Endothelial cell of umbilical vein (primary cell): ENCODE results near the gene RPS17. TPM values are rescaled to one million over a fixed set of nuclear protein-coding genes. Genes with fewer than 3 reads are reported as not detected.
"Not testable (repeated sequence)": the region's sequence is repeated elsewhere in the genome, so short reads cannot be mapped to it uniquely, and the experiment has no call there.

Experiments used
- BruUV-seq: library from RNA; stranded (reverse); fragments of 400-500 nt; replicated peaks from 2 replicates; lab custom pipeline; 2021; lab: Mats Ljungman, UMichigan
- CTCF ChIA-PET: fragments of 300-600, 350-600 bp; sonication (Branson Sonifier 250); formaldehyde crosslinking; loops from one replicate; lab custom pipeline; 2021; ENCODE audit warnings: antibody characterized with exemption, inconsistent platforms; lab: Charles Lee
- POLR2A ChIA-PET: fragments of 300-600, 350-600 bp; sonication (Branson Sonifier 250); formaldehyde crosslinking; loops from one replicate; lab custom pipeline; 2021; ENCODE audit warnings: antibody characterized with exemption, inconsistent platforms; lab: Charles Lee
- DNase-seq: peaks from one replicate; pipeline ENCODE4 v3.0.0-alpha.2; 2011; ENCODE audit warnings: low read depth, low spot score
- FAIRE-seq: peaks from 2 replicates; lab custom pipeline; 2011; peaks lifted over from hg19 to GRCh38; lab: Jason Lieb, UNC
- H2AFZ ChIP-seq: 2 replicates; pipeline ENCODE4 v1.6.0; 2012; ENCODE audit warnings: low read depth, low read length, control low read depth, inconsistent platforms
- H3K27ac ChIP-seq: 2 replicates; pipeline ENCODE4 v1.5.1; 2011; ENCODE audit warnings: low read depth, mild to moderate bottlenecking, control low read depth, low read length, moderate library complexity; ENCODE audit not compliant: insufficient read depth
- H3K27me3 ChIP-seq, 2 experiments: 2 replicates each; pipeline versions ENCODE4 v1.6.0 to v1.6.1; 2011; ENCODE audit warnings: low read length in 2 of 2, mixed read lengths in 1 of 2; ENCODE audit not compliant: control insufficient read depth in 2 of 2, insufficient read depth in 2 of 2
- H3K36me3 ChIP-seq, 2 experiments: 2 replicates in 1 of 2; 3 replicates in 1 of 2; pipeline ENCODE4 v1.5.1; 2011; ENCODE audit warnings: low read length in 2 of 2, mild to moderate bottlenecking in 1 of 2, moderate library complexity in 1 of 2; ENCODE audit not compliant: control insufficient read depth in 2 of 2, insufficient read depth in 2 of 2; ENCODE audit errors: extremely low read depth in 1 of 2
- H3K4me1 ChIP-seq: 3 replicates; pipeline ENCODE4 v1.5.1; 2011; ENCODE audit warnings: mild to moderate bottlenecking, low read length; ENCODE audit not compliant: control insufficient read depth, insufficient read depth; ENCODE audit errors: extremely low read depth
- H3K4me2 ChIP-seq: 2 replicates; pipeline ENCODE4 v1.6.1; 2011; ENCODE audit warnings: low read length, control low read depth, mixed read lengths; ENCODE audit not compliant: insufficient read depth
- H3K4me3 ChIP-seq, 3 experiments: fragments of 200-600 bp in 1 of 3; sonication (generic), shearing (Covaris generic) in 1 of 3; replicated peaks in 1 of 3; 2 replicates each; pipeline ENCODE4 v1.5.1; 2011 to 2016; ENCODE audit warnings: control low read depth in 3 of 3, low read length in 3 of 3, mild to moderate bottlenecking in 2 of 3, inconsistent platforms in 1 of 3, low read depth in 1 of 3, moderate library complexity in 1 of 3; ENCODE audit not compliant: insufficient read depth in 1 of 3
- H3K79me2 ChIP-seq: 2 replicates; pipeline ENCODE4 v1.6.0; 2012; ENCODE audit warnings: low read length, inconsistent platforms; ENCODE audit not compliant: control insufficient read depth, insufficient read depth
- H3K9ac ChIP-seq: replicated peaks from 2 replicates; pipeline ENCODE3; 2011; ENCODE audit warnings: low read length, control low read depth; ENCODE audit not compliant: insufficient read depth; ENCODE audit errors: extremely low read depth
- H3K9me1 ChIP-seq: replicated peaks from 3 replicates; pipeline ENCODE4 v1.6.0; 2011; ENCODE audit warnings: mild to moderate bottlenecking, low read length; ENCODE audit not compliant: control insufficient read depth, insufficient read depth; ENCODE audit errors: extremely low read depth
- H3K9me3 ChIP-seq: replicated peaks from 2 replicates; pipeline ENCODE4 v1.5.1; 2012; ENCODE audit warnings: low read length, inconsistent platforms; ENCODE audit not compliant: control insufficient read depth, insufficient read depth
- H4K20me1 ChIP-seq: replicated peaks from 2 replicates; pipeline ENCODE3; 2011; ENCODE audit warnings: mild to moderate bottlenecking, low read length; ENCODE audit not compliant: control insufficient read depth, insufficient read depth; ENCODE audit errors: extremely low read depth
- dilution Hi-C: fragments of 300-500 bp; cut with MboI; formaldehyde crosslinking; loops from one replicate; pipeline ENCODE4 v1.15.0; 2019; ENCODE audit warnings: low sequenced_read_pairs; ENCODE audit not compliant: extremely low pct_ligation_motif_present
- intact Hi-C: fragments of 100-400 bp; cut with micrococcal nuclease; formaldehyde crosslinking; loops from one replicate; pipeline ENCODE4 v1.10.0; 2022
- polyA plus RNA-seq, 4 experiments: library from polyadenylated mRNA; depleted of rRNA in 3 of 4; stranded (reverse) in 3 of 4; unstranded in 1 of 4; fragments of >200 nt; gene quantifications; 2 replicates each; pipeline versions ENCODE4 v1.2.1 to v1.2.3, GENCODE V29; 2011 to 2012; ENCODE audit warnings: missing spikeins in 1 of 4
- total RNA-seq: library from RNA; stranded (reverse); gene quantifications from 2 replicates; pipeline ENCODE4 v1.2.3, GENCODE V29; 2021

RPS17 gene
- total and polyA plus RNA-seq, 2 donors (not counting 3 experiments of a cell fraction or from before 2014, with no cell fraction given) = 1,690 to 4,382 TPM

- H3K4me1 ChIP-seq, H3K27me3 ChIP-seq, POLR2A ChIA-PET, H4K20me1 ChIP-seq, H3K4me2 ChIP-seq, H3K36me3 ChIP-seq, BruUV-seq, H3K9me3 ChIP-seq, H3K4me3 ChIP-seq, intact Hi-C loops, H2AFZ ChIP-seq, DNase-seq, FAIRE-seq, CTCF ChIA-PET, H3K9ac ChIP-seq, H3K9me1 ChIP-seq, H3K79me2 ChIP-seq, dilution Hi-C loops, H3K27ac ChIP-seq: not testable (repeated sequence)
Measured at GRCh38 chr15:82504074-82504473, 36.2 kb downstream of the RPS17 start.

- dilution Hi-C loops, H3K4me1 ChIP-seq, BruUV-seq, H3K9ac ChIP-seq, H3K36me3 ChIP-seq, H3K27ac ChIP-seq, H3K9me1 ChIP-seq, H3K9me3 ChIP-seq, CTCF ChIA-PET, H2AFZ ChIP-seq, DNase-seq, H4K20me1 ChIP-seq, FAIRE-seq, H3K4me2 ChIP-seq, H3K79me2 ChIP-seq, intact Hi-C loops, H3K27me3 ChIP-seq, H3K4me3 ChIP-seq, POLR2A ChIA-PET: not testable (repeated sequence)
Measured at GRCh38 chr15:82502700-82503339, 37.4 kb downstream of the RPS17 start.

- BruUV-seq, FAIRE-seq, H3K79me2 ChIP-seq, POLR2A ChIA-PET, DNase-seq, H2AFZ ChIP-seq, H3K27ac ChIP-seq, H4K20me1 ChIP-seq, H3K9me3 ChIP-seq, H3K4me1 ChIP-seq, dilution Hi-C loops, CTCF ChIA-PET, H3K36me3 ChIP-seq, H3K4me2 ChIP-seq, H3K27me3 ChIP-seq, intact Hi-C loops, H3K9me1 ChIP-seq, H3K4me3 ChIP-seq, H3K9ac ChIP-seq: not testable (repeated sequence)
Measured at GRCh38 chr15:82500772-82501171, 39.5 kb downstream of the RPS17 start.

- H3K9me3 ChIP-seq, H3K4me1 ChIP-seq, FAIRE-seq, intact Hi-C loops, CTCF ChIA-PET, H3K4me2 ChIP-seq, H3K79me2 ChIP-seq, DNase-seq, H3K4me3 ChIP-seq, dilution Hi-C loops, BruUV-seq, H2AFZ ChIP-seq, H3K9ac ChIP-seq, H3K9me1 ChIP-seq, H3K27ac ChIP-seq, H4K20me1 ChIP-seq, H3K27me3 ChIP-seq, H3K36me3 ChIP-seq, POLR2A ChIA-PET: not testable (repeated sequence)
Measured at GRCh38 chr15:82497978-82498377, 42.3 kb downstream of the RPS17 start.
